ENCODE measurements around the gene SLC10A4. TPM values are rescaled to one million over a fixed set of nuclear protein-coding genes. Genes with fewer than 3 reads are reported as not detected.
"Not testable (repeated sequence)": the region's sequence is repeated elsewhere in the genome, so short reads cannot be mapped to it uniquely, and the experiment has no call there.

The SLC10A4 gene
- polyA plus RNA-seq = 1 to 10 TPM in 1 of 4 donors, under 1 TPM in 1, not detected in 2; 0.16 to 2.3 TPM
- long read RNA-seq, donor 1 = 0 reads
- long read RNA-seq, donor 2, partial matches to known transcripts = 0 of 1 reads
- long read RNA-seq, donor 2, other reads (novel, unspliced or antisense) = 0 of 1 reads
- long read RNA-seq, donor 3, partial matches to known transcripts = 0 of 2 reads
- long read RNA-seq, donor 3, other reads (novel, unspliced or antisense) = 0 of 2 reads
- long read RNA-seq, donor 4 = 0 reads
- long read RNA-seq, donor 5, partial matches to known transcripts = 0 of 1 reads
- long read RNA-seq, donor 5, other reads (novel, unspliced or antisense) = 0 of 1 reads
- long read RNA-seq, donor 6 = 0 reads
- long read RNA-seq, donor 7 = 0 reads
- long read RNA-seq, donor 8 = 0 reads
- long read RNA-seq, donor 9 = 0 reads
- long read RNA-seq, donor 10, transcript SLC10A4-201 (3 exons, 1,790 nt) = major isoform, 7 of 7 reads
- long read RNA-seq, donor 10, partial matches to known transcripts = 0 of 7 reads
- long read RNA-seq, donor 10, other reads (novel, unspliced or antisense) = 0 of 7 reads

GRCh38 chr4:48483006-48483776, at the start of gene SLC10A4:
Gene SLC10A4 (plus strand): TSS chr4:48483343. CDS start chr4:48483562, 219 bp downstream.
- peak within 1 kb of the TSS in 1 of 3 donors; percentile 56 for H3K4me3 ChIP-seq (ENCODE audit: low read depth in 1 of 3, low read length in 3 of 3)
- H3K27me3 ChIP-seq (ENCODE audit: control insufficient read depth in 3 of 3, insufficient read depth in 3 of 3, low read length in 3 of 3) = peaks cover 7 to 47% (median 32%) of the 10 kb centered on the region in 3 donors
- DNase-seq = peak in 1 of 2 donors; percentile 45

GRCh38 chr4:48436318-48436717, 46.8 kb upstream of the SLC10A4 start:
- H3K4me1 ChIP-seq (ENCODE audit: control insufficient read depth in 3 of 3, insufficient read depth in 2 of 3, low read depth in 1 of 3, low read length in 2 of 3) = peaks cover 0 to 4% (median 0%) of the 10 kb centered on the region in 3 donors
- no peak overlapping the region for H3K4me3 ChIP-seq (ENCODE audit: low read depth in 1 of 3, low read length in 3 of 3)
- WGBS, 3 donors = 34 to 81% (median 64%) methylated on average over 1 of the region's 1 CpG
- H3K27me3 ChIP-seq (ENCODE audit: control insufficient read depth in 3 of 3, insufficient read depth in 3 of 3, low read length in 3 of 3) = no peaks in the 10 kb centered on the region
- DNase-seq (peak; percentile 30), FAIRE-seq (no peak)
- no peaks in the 10 kb centered on the region for H3K9me3 ChIP-seq (ENCODE audit: control insufficient read depth in 2 of 2, insufficient read depth in 1 of 2, low read depth in 1 of 2, low read length in 1 of 2)
- no peak overlapping the region for H3K27ac ChIP-seq (ENCODE audit: low read depth in 1 of 3, low read length in 2 of 3)
- H3K36me3 ChIP-seq (ENCODE audit: control insufficient read depth in 3 of 3, insufficient read depth in 2 of 3, low read depth in 1 of 3, low read length in 3 of 3) = no peaks in the 10 kb centered on the region

More at GRCh38 chr4:48483006-48483776, at the start of gene SLC10A4:
- 2 to 6% (median 3%) methylated on average over 64 to 85 of the region's 85 CpGs for WGBS, 3 donors
- no peak for FAIRE-seq
- H3K36me3 ChIP-seq (ENCODE audit: control insufficient read depth in 3 of 3, insufficient read depth in 2 of 3, low read depth in 1 of 3, low read length in 3 of 3) = no peaks in the 10 kb centered on the region
- no peaks in the 10 kb centered on the region for H3K9me3 ChIP-seq (ENCODE audit: control insufficient read depth in 2 of 2, insufficient read depth in 1 of 2, low read depth in 1 of 2, low read length in 1 of 2)
- no peaks in the 10 kb centered on the region for H3K4me1 ChIP-seq (ENCODE audit: control insufficient read depth in 3 of 3, insufficient read depth in 2 of 3, low read depth in 1 of 3, low read length in 2 of 3)
- no peak within 1 kb of the TSS for H3K27ac ChIP-seq (ENCODE audit: low read depth in 1 of 3, low read length in 2 of 3)

GRCh38 chr4:48439988-48440387, 43.2 kb upstream of the SLC10A4 start:
- Histone ChIP-seq H3K4me1 (ENCODE audit: control insufficient read depth in 3 of 3, insufficient read depth in 2 of 3, low read depth in 1 of 3, low read length in 2 of 3) (peaks cover 0 to 4% (median 0%) of the 10 kb centered on the region in 3 donors), H3K36me3 (ENCODE audit: control insufficient read depth in 3 of 3, insufficient read depth in 2 of 3, low read depth in 1 of 3, low read length in 3 of 3) (no peaks in the 10 kb centered on the region), H3K4me3 (ENCODE audit: low read depth in 1 of 3, low read length in 3 of 3) (no peak overlapping the region), H3K27me3 (ENCODE audit: control insufficient read depth in 3 of 3, insufficient read depth in 3 of 3, low read length in 3 of 3) (no peaks in the 10 kb centered on the region), H3K27ac (ENCODE audit: low read depth in 1 of 3, low read length in 2 of 3) (no peak overlapping the region), H3K9me3 (ENCODE audit: control insufficient read depth in 2 of 2, insufficient read depth in 1 of 2, low read depth in 1 of 2, low read length in 1 of 2) (no peaks in the 10 kb centered on the region)
- 69 to 84% (median 81%) methylated on average over 2 of the region's 2 CpGs for WGBS, 3 donors
- DNase-seq (no peak), FAIRE-seq (no peak)

GRCh38 chr4:48440914-48441313, 42.2 kb upstream of the SLC10A4 start:
- 77 to 86% (median 78%) methylated on average over 5 of the region's 5 CpGs for WGBS, 3 donors
- not testable (repeated sequence) for H3K9me3 ChIP-seq (ENCODE audit: control insufficient read depth in 2 of 2, insufficient read depth in 1 of 2, low read depth in 1 of 2, low read length in 1 of 2); H3K4me3 ChIP-seq (ENCODE audit: low read depth in 1 of 3, low read length in 3 of 3); H3K27me3 ChIP-seq (ENCODE audit: control insufficient read depth in 3 of 3, insufficient read depth in 3 of 3, low read length in 3 of 3); H3K36me3 ChIP-seq (ENCODE audit: control insufficient read depth in 3 of 3, insufficient read depth in 2 of 3, low read depth in 1 of 3, low read length in 3 of 3); FAIRE-seq; H3K4me1 ChIP-seq (ENCODE audit: control insufficient read depth in 3 of 3, insufficient read depth in 2 of 3, low read depth in 1 of 3, low read length in 2 of 3); H3K27ac ChIP-seq (ENCODE audit: low read depth in 1 of 3, low read length in 2 of 3); DNase-seq

GRCh38 chr4:48445704-48446103, 37.4 kb upstream of the SLC10A4 start:
- Histone ChIP-seq H3K27ac (ENCODE audit: low read depth in 1 of 3, low read length in 2 of 3) (no peak overlapping the region), H3K4me1 (ENCODE audit: control insufficient read depth in 3 of 3, insufficient read depth in 2 of 3, low read depth in 1 of 3, low read length in 2 of 3) (no peaks in the 10 kb centered on the region), H3K9me3 (ENCODE audit: control insufficient read depth in 2 of 2, insufficient read depth in 1 of 2, low read depth in 1 of 2, low read length in 1 of 2) (no peaks in the 10 kb centered on the region), H3K36me3 (ENCODE audit: control insufficient read depth in 3 of 3, insufficient read depth in 2 of 3, low read depth in 1 of 3, low read length in 3 of 3) (no peaks in the 10 kb centered on the region), H3K4me3 (ENCODE audit: low read depth in 1 of 3, low read length in 3 of 3) (no peak overlapping the region), H3K27me3 (ENCODE audit: control insufficient read depth in 3 of 3, insufficient read depth in 3 of 3, low read length in 3 of 3) (no peaks in the 10 kb centered on the region)
- FAIRE-seq (peak; percentile 41), DNase-seq (peak in 1 of 2 donors; percentile 12)
- 0 to 15% (median 3%) methylated on average over 3 of the region's 3 CpGs for WGBS, 3 donors

GRCh38 chr4:48446642-48447041, 36.5 kb upstream of the SLC10A4 start:
- no peak for DNase-seq
- FAIRE-seq = no peak
- H3K27ac ChIP-seq (ENCODE audit: low read depth in 1 of 3, low read length in 2 of 3) = no peak overlapping the region
- WGBS, 3 donors = 79 to 97% (median 83%) methylated on average over 1 of the region's 1 CpG
- H3K4me1 ChIP-seq (ENCODE audit: control insufficient read depth in 3 of 3, insufficient read depth in 2 of 3, low read depth in 1 of 3, low read length in 2 of 3) = no peaks in the 10 kb centered on the region
- no peaks in the 10 kb centered on the region for H3K9me3 ChIP-seq (ENCODE audit: control insufficient read depth in 2 of 2, insufficient read depth in 1 of 2, low read depth in 1 of 2, low read length in 1 of 2)
- no peaks in the 10 kb centered on the region for H3K36me3 ChIP-seq (ENCODE audit: control insufficient read depth in 3 of 3, insufficient read depth in 2 of 3, low read depth in 1 of 3, low read length in 3 of 3)
- no peak overlapping the region for H3K4me3 ChIP-seq (ENCODE audit: low read depth in 1 of 3, low read length in 3 of 3)
- no peaks in the 10 kb centered on the region for H3K27me3 ChIP-seq (ENCODE audit: control insufficient read depth in 3 of 3, insufficient read depth in 3 of 3, low read length in 3 of 3)

- Histone ChIP-seq H3K27me3 (ENCODE audit: control insufficient read depth in 3 of 3, insufficient read depth in 3 of 3, low read length in 3 of 3) (no peaks in the 10 kb centered on the region), H3K27ac (ENCODE audit: low read depth in 1 of 3, low read length in 2 of 3) (no peak overlapping the region), H3K9me3 (ENCODE audit: control insufficient read depth in 2 of 2, insufficient read depth in 1 of 2, low read depth in 1 of 2, low read length in 1 of 2) (no peaks in the 10 kb centered on the region), H3K36me3 (ENCODE audit: control insufficient read depth in 3 of 3, insufficient read depth in 2 of 3, low read depth in 1 of 3, low read length in 3 of 3) (no peaks in the 10 kb centered on the region), H3K4me3 (ENCODE audit: low read depth in 1 of 3, low read length in 3 of 3) (no peak overlapping the region), H3K4me1 (ENCODE audit: control insufficient read depth in 3 of 3, insufficient read depth in 2 of 3, low read depth in 1 of 3, low read length in 2 of 3) (no peaks in the 10 kb centered on the region)
- no peak for FAIRE-seq
- DNase-seq = no peak
- WGBS, 3 donors = 87 to 88% (median 88%) methylated on average over 10 of the region's 10 CpGs
Observed at GRCh38 chr4:48449151-48449550, 34.0 kb upstream of the SLC10A4 start.

DNA sequence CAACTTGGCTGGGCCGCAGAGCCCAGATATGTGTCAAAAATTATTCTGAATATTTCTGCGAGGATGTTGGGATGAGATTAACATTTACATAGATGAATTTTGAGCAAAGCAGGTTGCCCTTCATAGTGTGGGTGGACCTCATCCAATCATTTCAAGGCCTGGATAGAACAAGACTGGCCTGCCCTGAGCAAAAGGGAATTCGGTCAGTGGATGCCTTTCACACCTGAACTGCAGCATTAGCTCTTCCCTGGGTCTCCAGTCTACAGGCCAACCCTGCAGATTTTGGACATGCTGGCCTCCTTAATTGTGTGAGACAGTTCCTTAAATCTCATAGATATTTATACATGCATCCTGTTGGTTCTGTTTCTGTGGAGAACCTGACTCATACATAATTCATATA, 32.4 kb upstream of the SLC10A4 start:
- H3K9me3 ChIP-seq (ENCODE audit: control insufficient read depth in 2 of 2, insufficient read depth in 1 of 2, low read depth in 1 of 2, low read length in 1 of 2) = no peaks in the 10 kb centered on the region
- 91 to 98% (median 95%) methylated on average over 3 of the region's 3 CpGs for WGBS, 3 donors
- FAIRE-seq (no peak), DNase-seq (no peak)
- no peak overlapping the region for H3K27ac ChIP-seq (ENCODE audit: low read depth in 1 of 3, low read length in 2 of 3)
- no peaks in the 10 kb centered on the region for H3K27me3 ChIP-seq (ENCODE audit: control insufficient read depth in 3 of 3, insufficient read depth in 3 of 3, low read length in 3 of 3)
- no peak overlapping the region for H3K4me3 ChIP-seq (ENCODE audit: low read depth in 1 of 3, low read length in 3 of 3)
- H3K4me1 ChIP-seq (ENCODE audit: control insufficient read depth in 3 of 3, insufficient read depth in 2 of 3, low read depth in 1 of 3, low read length in 2 of 3) = no peaks in the 10 kb centered on the region
- no peaks in the 10 kb centered on the region for H3K36me3 ChIP-seq (ENCODE audit: control insufficient read depth in 3 of 3, insufficient read depth in 2 of 3, low read depth in 1 of 3, low read length in 3 of 3)

Measured in small intestine (tissue), 16 donors.